GM12892 (cell line): Measurements from ENCODE around the gene RAB3GAP2.

Experiments used
- POLR2A ChIP-seq: IDR thresholded peaks from 2 replicates; pipeline ENCODE4 v1.6.1; 2011; ENCODE audit warnings: low read depth, low read length, control low read depth
- POLR2AphosphoS5 ChIP-seq: IDR thresholded peaks from 2 replicates; pipeline ENCODE4 v1.6.1; 2011; ENCODE audit warnings: low read depth, low read length, control low read depth

DNA sequence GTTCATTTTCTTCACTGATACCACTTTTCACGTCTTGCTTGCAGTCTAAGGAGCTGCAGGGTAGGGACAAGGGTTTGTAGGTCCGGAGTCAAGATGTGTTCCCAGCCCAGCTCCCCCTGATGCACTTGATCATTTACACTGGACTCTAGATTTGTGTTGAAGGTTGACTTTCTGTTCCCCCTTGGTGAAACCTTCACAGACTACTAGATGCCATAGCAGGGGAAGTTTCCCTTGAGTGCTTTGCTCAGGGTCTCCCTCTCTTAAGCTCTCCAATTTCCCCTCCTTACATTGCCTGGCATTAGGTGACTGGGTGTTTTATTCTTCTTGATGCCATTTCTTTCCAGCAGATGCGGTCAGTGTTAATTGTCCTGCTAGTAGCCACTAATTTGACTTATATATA is 8.0 kb upstream of the RAB3GAP2 start:
- no peak for TF ChIP-seq POLR2A
- no peak for TF ChIP-seq POLR2AphosphoS5
